ENCODE results near the gene USP40. TPM values are rescaled to one million over a fixed set of nuclear protein-coding genes. Genes with fewer than 3 reads are reported as not detected.

USP40 gene
- total RNA-seq, 1 experiment from 2014 or later, result 10.3 TPM

DNA sequence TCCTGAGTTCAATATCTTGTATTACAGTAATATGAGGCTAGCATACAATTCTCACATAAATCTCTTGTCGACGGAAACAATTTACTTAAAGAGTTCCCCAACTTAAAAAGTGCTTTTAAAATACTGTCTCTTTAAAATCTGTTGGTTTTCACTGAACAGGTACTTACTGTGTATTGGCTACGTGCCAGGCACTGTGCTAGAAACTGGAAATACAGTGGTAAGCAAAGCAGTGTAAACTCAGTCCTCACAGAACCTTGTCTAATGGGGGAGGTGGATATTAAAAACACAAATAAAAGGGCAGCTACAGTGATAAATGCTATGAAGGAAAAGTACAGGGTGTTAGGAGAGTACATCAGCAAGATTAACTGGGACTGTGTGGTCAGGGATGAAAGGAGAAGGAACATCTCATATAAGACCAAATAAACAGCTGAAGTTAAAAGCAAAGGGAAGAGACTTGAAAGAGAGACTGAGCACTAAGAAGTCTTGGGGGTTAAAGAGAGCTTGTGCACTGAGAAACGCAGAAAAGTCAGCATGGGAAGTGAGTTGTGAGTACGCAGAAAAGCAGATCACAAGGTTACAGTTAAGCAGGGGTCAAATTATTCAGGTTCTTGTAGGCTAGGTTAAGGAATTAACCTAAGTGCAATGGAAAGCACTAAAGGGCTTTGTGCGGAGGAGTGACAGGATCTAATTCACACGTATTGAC is 52.5 kb downstream of the USP40 start (continued):
- TF ChIP-seq ARID4B (CRISPR knock-in tag; IDR thresholded peaks at IDR 0.05; ENCODE audit: borderline replicate concordance), result no peak
- TF ChIP-seq SMAD3 (CRISPR knock-in tag; IDR thresholded peaks at IDR 0.05; ENCODE audit: borderline replicate concordance), result no peak
- TF ChIP-seq, protein P1, sequence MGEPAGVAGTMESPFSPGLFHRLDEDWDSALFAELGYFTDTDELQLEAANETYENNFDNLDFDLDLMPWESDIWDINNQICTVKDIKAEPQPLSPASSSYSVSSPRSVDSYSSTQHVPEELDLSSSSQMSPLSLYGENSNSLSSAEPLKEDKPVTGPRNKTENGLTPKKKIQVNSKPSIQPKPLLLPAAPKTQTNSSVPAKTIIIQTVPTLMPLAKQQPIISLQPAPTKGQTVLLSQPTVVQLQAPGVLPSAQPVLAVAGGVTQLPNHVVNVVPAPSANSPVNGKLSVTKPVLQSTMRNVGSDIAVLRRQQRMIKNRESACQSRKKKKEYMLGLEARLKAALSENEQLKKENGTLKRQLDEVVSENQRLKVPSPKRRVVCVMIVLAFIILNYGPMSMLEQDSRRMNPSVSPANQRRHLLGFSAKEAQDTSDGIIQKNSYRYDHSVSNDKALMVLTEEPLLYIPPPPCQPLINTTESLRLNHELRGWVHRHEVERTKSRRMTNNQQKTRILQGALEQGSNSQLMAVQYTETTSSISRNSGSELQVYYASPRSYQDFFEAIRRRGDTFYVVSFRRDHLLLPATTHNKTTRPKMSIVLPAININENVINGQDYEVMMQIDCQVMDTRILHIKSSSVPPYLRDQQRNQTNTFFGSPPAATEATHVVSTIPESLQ (CRISPR knock-in tag; IDR thresholded peaks at IDR 0.05), result no peak

GRCh38 chr2:233503947-233504637 is 62.5 kb downstream of the USP40 start:
- DNase-seq (ENCODE audit: low spot score), result no peak
- ChIA-PET CTCF (no interaction called here), POLR2A (no interaction called here)
- Mint-ChIP-seq H3K4me1 (no peaks in the 10 kb centered on the region), H3K4me3 (no peak overlapping the region), H3K27ac (no peak overlapping the region), H3K27me3 (ENCODE audit: low read depth) (no peaks in the 10 kb centered on the region), H3K36me3 (peaks cover 16% of the 10 kb centered on the region), H3K9me3 (peaks cover 21% of the 10 kb centered on the region)
- ATAC-seq, result no peak
- TF ChIP-seq ZNF317 (CRISPR knock-in tag; IDR thresholded peaks at IDR 0.05; ENCODE audit: borderline replicate concordance, low read depth) (no peak), NR3C1 (CRISPR knock-in tag; conservative IDR thresholded peaks at IDR 0.05; ENCODE audit: low read depth) (no peak), ERG (CRISPR knock-in tag; IDR thresholded peaks at IDR 0.05) (no peak), SOX15 (CRISPR knock-in tag; IDR thresholded peaks at IDR 0.05) (no peak), OVOL2 (CRISPR knock-in tag; IDR thresholded peaks at IDR 0.05; ENCODE audit: borderline replicate concordance) (no peak), ATF2 (CRISPR knock-in tag; IDR thresholded peaks at IDR 0.05; ENCODE audit: borderline replicate concordance, low read depth) (no peak), E2F4 (CRISPR knock-in tag; IDR thresholded peaks at IDR 0.05; ENCODE audit: borderline replicate concordance, low read depth) (no peak), ZNF396 (CRISPR knock-in tag; IDR thresholded peaks at IDR 0.05; ENCODE audit: borderline replicate concordance) (no peak), ZNF671 (CRISPR knock-in tag; IDR thresholded peaks at IDR 0.05) (no peak), STAT6 (CRISPR knock-in tag; conservative IDR thresholded peaks at IDR 0.05; ENCODE audit: low read depth) (no peak), EMX1 (CRISPR knock-in tag; IDR thresholded peaks at IDR 0.05) (no peak), ZBTB21 (CRISPR knock-in tag; IDR thresholded peaks at IDR 0.05; ENCODE audit: borderline replicate concordance) (no peak)
- TF ChIP-seq, protein P2, sequence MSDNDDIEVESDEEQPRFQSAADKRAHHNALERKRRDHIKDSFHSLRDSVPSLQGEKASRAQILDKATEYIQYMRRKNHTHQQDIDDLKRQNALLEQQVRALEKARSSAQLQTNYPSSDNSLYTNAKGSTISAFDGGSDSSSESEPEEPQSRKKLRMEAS (CRISPR knock-in tag; IDR thresholded peaks at IDR 0.05), result no peak
- TF ChIP-seq, protein P3, sequence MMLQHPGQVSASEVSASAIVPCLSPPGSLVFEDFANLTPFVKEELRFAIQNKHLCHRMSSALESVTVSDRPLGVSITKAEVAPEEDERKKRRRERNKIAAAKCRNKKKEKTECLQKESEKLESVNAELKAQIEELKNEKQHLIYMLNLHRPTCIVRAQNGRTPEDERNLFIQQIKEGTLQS (CRISPR knock-in tag; conservative IDR thresholded peaks at IDR 0.05), result no peak
- TF ChIP-seq, protein P4, sequence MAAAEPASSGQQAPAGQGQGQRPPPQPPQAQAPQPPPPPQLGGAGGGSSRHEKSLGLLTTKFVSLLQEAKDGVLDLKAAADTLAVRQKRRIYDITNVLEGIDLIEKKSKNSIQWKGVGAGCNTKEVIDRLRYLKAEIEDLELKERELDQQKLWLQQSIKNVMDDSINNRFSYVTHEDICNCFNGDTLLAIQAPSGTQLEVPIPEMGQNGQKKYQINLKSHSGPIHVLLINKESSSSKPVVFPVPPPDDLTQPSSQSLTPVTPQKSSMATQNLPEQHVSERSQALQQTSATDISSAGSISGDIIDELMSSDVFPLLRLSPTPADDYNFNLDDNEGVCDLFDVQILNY (CRISPR knock-in tag; IDR thresholded peaks at IDR 0.05), result no peak
